Heart left ventricle (tissue), 16 donors: Measurements from ENCODE around the gene CTNNA1. TPM values are rescaled to one million over a fixed set of nuclear protein-coding genes. Genes with fewer than 3 reads are reported as not detected.
A peak's percentile ranks its signal among the peaks of the same experiment; 100 is the strongest.

Experiments
- ATAC-seq, 4 donors: fragments of 200-7000 bp; cut with Tn5 transposase; one replicate each; pipeline ENCODE4 v1.9.1; 2020 to 2022; ENCODE audit warnings: moderate library complexity in 4 of 4, mild to moderate bottlenecking in 3 of 4, moderate number of reproducible peaks in 1 of 4
- DNase-seq, 5 donors: peaks; one replicate each; pipeline ENCODE4 v3.0.0-alpha.2; 2020
- H3K27ac ChIP-seq, 12 donors: fragments of 200-600 bp; sonication (generic) in 4 of 12; one replicate each; pipeline versions ENCODE4 v1.5.0 to v1.8.0; 2016 to 2022; ENCODE audit warnings: mild to moderate bottlenecking in 2 of 12
- H3K27me3 ChIP-seq, 9 donors: fragments of 200-600 bp; sonication (generic) in 2 of 9; one replicate each; pipeline versions ENCODE4 v1.5.1 to v1.8.0; 2016 to 2022; ENCODE audit warnings: mild to moderate bottlenecking in 3 of 9
- H3K36me3 ChIP-seq, 9 donors: fragments of 200-600 bp; sonication (generic) in 2 of 9; one replicate each; pipeline versions ENCODE4 v1.5.0 to v1.8.0; 2018 to 2022; ENCODE audit warnings: mild to moderate bottlenecking in 2 of 9
- H3K4me1 ChIP-seq, 12 donors: fragments of 200-600 bp; sonication (generic) in 4 of 12; one replicate each; pipeline versions ENCODE4 v1.5.0 to v1.8.0; 2016 to 2022; ENCODE audit warnings: mild to moderate bottlenecking in 3 of 12
- H3K4me3 ChIP-seq, 12 donors: fragments of 200-600 bp; sonication (generic) in 4 of 12; one replicate each; pipeline versions ENCODE4 v1.5.0 to v1.8.0; 2017 to 2022; ENCODE audit warnings: mild to moderate bottlenecking in 9 of 12, moderate library complexity in 4 of 12
- H3K9me3 ChIP-seq, 12 donors: fragments of 200-600 bp; sonication (generic) in 4 of 12; one replicate each; pipeline versions ENCODE4 v1.5.0 to v1.8.0; 2016 to 2022; ENCODE audit warnings: mild to moderate bottlenecking in 1 of 12
- POLR2A ChIP-seq, 2 donors: fragments of 450-650 bp; IDR thresholded peaks; one replicate each; pipeline ENCODE4 v1.6.1; 2017; ENCODE audit warnings: antibody characterized with exemption in 2 of 2, mild to moderate bottlenecking in 2 of 2, moderate library complexity in 2 of 2
- WGBS, 4 donors: extraction: QIAGEN DNeasy Blood & Tissue Kit in 2 of 4; methylation state at CpG; one replicate each; pipeline versions ENCODE4 v1.1.5 to v1.1.7; 2013 to 2018; 5-methylcytosine and 5-hydroxymethylcytosine counted together
- intact Hi-C, 10 donors: fragments of 100-400 bp; cut with DNase I; formaldehyde crosslinking; loops; one replicate each; pipeline versions ENCODE4 v1.11.1 to v1.14.2; 2022
- polyA plus RNA-seq, 2 donors: library from polyadenylated mRNA; stranded (reverse); fragments of 200-250 nt; gene quantifications; one replicate each; pipeline ENCODE4 v1.2.3, GENCODE V29; 2013
- total RNA-seq, 9 donors: library from RNA; depleted of rRNA in 2 of 9; stranded (reverse); fragments of >200 nt in 2 of 9; fragmentation: NEBNext Ultra II Directional in 3 of 9; extraction: Animal tissue kit (Norgen Biotek cat#: 25700) in 3 of 9; gene quantifications; one replicate each; pipeline versions ENCODE4 v1.1.0 to v1.2.4, GENCODE V29; 2016 to 2023
- TF ChIP-seq, protein P1 (sequence below), 12 donors: fragments of 200-600 bp; sonication (generic) in 4 of 12; IDR thresholded peaks; one replicate each; pipeline versions ENCODE4 v1.5.0 to v1.8.0; 2018 to 2022; ENCODE audit warnings: antibody characterized with exemption in 12 of 12, mild to moderate bottlenecking in 5 of 12
- donor health status: ischemic (EF 13 %, LVEDD 7.1; RV severe dilation, severe dysfunction).
- donor health status: healthy with polysubstance abuse.
- donor health status: DM: no; HTN: yes; CAD: no.
- donor health status: DM: no; HTN: no; CAD: no.
- donor health status: ischemic (EF 25% LVEDD 6.9; RV normal size, moderate dysfunction).
- donor health status: ischemic (EF 25% LVEDD 5.7; RV mildly dilated, moderate dysfunction).
- donor health status: healthy.
- donor health status: DM: yes; HTN: yes; CAD: no.
- donor health status: ischemic (EF 35%, LVEDD 5.7; RV mildly dilated, moderate dysfunction).
- donor health status: nonischemic (EF 11% LVEDD 7.7; RV severe dilation, severe dysfunction).
- donor health status: DM: yes; HTN: yes; CAD: no.
- donor health status: PGD.
- donor health status: ischemic (EF 29% LVEDD 5.4; RV normal size, mild dysfunction).
- donor health status: nonischemic (EF 23%, LVEDD 6.1; RV moderate dilation, normal function).

The CTNNA1 gene
- total and polyA plus RNA-seq, 11 donors = 140 to 460 (median 399) TPM

DNA sequence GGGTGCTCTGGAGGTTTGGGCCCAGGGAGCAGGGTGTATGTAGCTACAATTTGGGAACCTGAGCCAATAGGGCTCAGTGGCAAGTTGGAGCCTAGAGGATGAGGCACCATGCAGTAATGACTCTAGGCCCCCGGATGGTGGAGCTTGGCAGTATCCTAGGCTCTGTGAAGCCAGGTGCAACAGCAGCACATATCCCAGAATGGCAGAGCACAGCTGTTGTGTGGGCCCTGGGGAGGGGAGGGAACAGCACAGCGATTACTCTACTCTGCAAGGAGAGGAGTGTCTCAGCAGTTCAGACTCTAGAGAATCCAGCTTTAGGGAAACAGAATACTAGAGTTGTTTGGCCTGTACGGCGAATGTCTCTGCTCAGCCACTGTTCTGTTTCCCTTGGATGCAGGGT lies 65.9 kb downstream of the CTNNA1 start:
- Histone ChIP-seq H3K27me3 (no peaks in the 10 kb centered on the region), H3K9me3 (peaks cover 0 to 8% (median 0%) of the 10 kb centered on the region in 12 donors), H3K4me1 (peaks cover 4 to 63% (median 33%) of the 10 kb centered on the region in 12 donors), H3K36me3 (peaks cover 0 to 32% (median 15%) of the 10 kb centered on the region in 9 donors), H3K27ac (no peak overlapping the region), H3K4me3 (no peak overlapping the region)
- intact Hi-C loops = loop anchor here in 1 of 10 donors (10.0 kb wide), 1 partner anchor 174 kb away; no protein-coding TSS in a partner anchor
- no peak for DNase-seq
- ATAC-seq = peak in 3 of 4 donors; percentile 12 to 55 (median 31)
- 75 to 84% (median 83%) methylated on average over 4 of the region's 4 CpGs for WGBS, 4 donors
- no peak for TF ChIP-seq POLR2A (IDR thresholded peaks at IDR 0.05)
- TF ChIP-seq, protein P1, sequence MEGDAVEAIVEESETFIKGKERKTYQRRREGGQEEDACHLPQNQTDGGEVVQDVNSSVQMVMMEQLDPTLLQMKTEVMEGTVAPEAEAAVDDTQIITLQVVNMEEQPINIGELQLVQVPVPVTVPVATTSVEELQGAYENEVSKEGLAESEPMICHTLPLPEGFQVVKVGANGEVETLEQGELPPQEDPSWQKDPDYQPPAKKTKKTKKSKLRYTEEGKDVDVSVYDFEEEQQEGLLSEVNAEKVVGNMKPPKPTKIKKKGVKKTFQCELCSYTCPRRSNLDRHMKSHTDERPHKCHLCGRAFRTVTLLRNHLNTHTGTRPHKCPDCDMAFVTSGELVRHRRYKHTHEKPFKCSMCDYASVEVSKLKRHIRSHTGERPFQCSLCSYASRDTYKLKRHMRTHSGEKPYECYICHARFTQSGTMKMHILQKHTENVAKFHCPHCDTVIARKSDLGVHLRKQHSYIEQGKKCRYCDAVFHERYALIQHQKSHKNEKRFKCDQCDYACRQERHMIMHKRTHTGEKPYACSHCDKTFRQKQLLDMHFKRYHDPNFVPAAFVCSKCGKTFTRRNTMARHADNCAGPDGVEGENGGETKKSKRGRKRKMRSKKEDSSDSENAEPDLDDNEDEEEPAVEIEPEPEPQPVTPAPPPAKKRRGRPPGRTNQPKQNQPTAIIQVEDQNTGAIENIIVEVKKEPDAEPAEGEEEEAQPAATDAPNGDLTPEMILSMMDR (IDR thresholded peaks at IDR 0.05) = no peak

GRCh38 chr5:138820695-138821094 lies 67.5 kb downstream of the CTNNA1 start:
- TF ChIP-seq, protein P1 (IDR thresholded peaks at IDR 0.05) = no peak
- no peak for TF ChIP-seq POLR2A (IDR thresholded peaks at IDR 0.05)
- Histone ChIP-seq H3K4me1 (peaks cover 4 to 76% (median 43%) of the 10 kb centered on the region in 12 donors), H3K36me3 (peaks cover 0 to 32% (median 13%) of the 10 kb centered on the region in 9 donors), H3K9me3 (peaks cover 0 to 8% (median 0%) of the 10 kb centered on the region in 12 donors), H3K27me3 (no peaks in the 10 kb centered on the region), H3K27ac (no peak overlapping the region), H3K4me3 (no peak overlapping the region)
- intact Hi-C loops = loop anchor here in 4 of 10 donors (10.0 kb wide), 2 partner anchors 104 to 444 kb away; no protein-coding TSS in a partner anchor
- ATAC-seq (no peak), DNase-seq (no peak)
- WGBS, 4 donors = 80 to 91% (median 88%) methylated on average over 3 of the region's 3 CpGs

DNA sequence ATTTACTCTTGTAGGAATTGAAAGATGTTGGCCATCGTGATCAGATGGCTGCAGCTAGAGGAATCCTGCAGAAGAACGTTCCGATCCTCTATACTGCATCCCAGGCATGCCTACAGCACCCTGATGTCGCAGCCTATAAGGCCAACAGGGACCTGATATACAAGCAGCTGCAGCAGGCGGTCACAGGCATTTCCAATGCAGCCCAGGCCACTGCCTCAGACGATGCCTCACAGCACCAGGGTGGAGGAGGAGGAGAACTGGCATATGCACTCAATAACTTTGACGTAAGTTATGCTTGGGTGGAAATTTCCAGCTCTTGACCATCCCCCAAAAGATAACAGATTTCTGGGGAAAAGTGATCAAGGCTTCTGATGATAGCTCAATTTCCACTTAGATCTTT lies 71.3 kb downstream of the CTNNA1 start:
- DNase-seq (peak in 1 of 5 donors; percentile 56), ATAC-seq (peak in 3 of 4 donors; percentile 57 to 66 (median 61))
- Histone ChIP-seq H3K27me3 (no peaks in the 10 kb centered on the region), H3K9me3 (no peaks in the 10 kb centered on the region), H3K4me3 (no peak overlapping the region), H3K27ac (peak overlapping the region in 4 of 12 donors; percentile 18 to 45 (median 34)), H3K4me1 (peaks cover 4 to 59% (median 30%) of the 10 kb centered on the region in 12 donors), H3K36me3 (peaks cover 0 to 62% (median 41%) of the 10 kb centered on the region in 9 donors)
- TF ChIP-seq, protein P1 (IDR thresholded peaks at IDR 0.05) = no peak
- TF ChIP-seq POLR2A (IDR thresholded peaks at IDR 0.05) = no peak
- 58 to 67% (median 61%) methylated on average over 7 of the region's 7 CpGs for WGBS, 4 donors
- intact Hi-C loops = loop anchor here in 4 of 10 donors (10.0 kb wide), 2 partner anchors 100 to 440 kb away; no protein-coding TSS in a partner anchor

- intact Hi-C loops = loop anchor here in 5 of 10 donors (5.0 to 10.0 kb wide), 4 partner anchors 92 to 440 kb away; no protein-coding TSS in a partner anchor
- TF ChIP-seq, protein P1 (IDR thresholded peaks at IDR 0.05) = peak; percentile 45 to 73 (median 68)
- no peak for TF ChIP-seq POLR2A (IDR thresholded peaks at IDR 0.05)
- no peaks in the 10 kb centered on the region for H3K9me3 ChIP-seq
- peak in 2 of 4 donors; percentile 61 to 67 for ATAC-seq
- H3K4me3 ChIP-seq = no peak overlapping the region
- WGBS, 4 donors = 47 to 59% (median 50%) methylated on average over 5 of the region's 5 CpGs
- H3K27ac ChIP-seq = peak overlapping the region in 4 of 12 donors; percentile 18 to 45 (median 34)
- H3K27me3 ChIP-seq = no peaks in the 10 kb centered on the region
- H3K36me3 ChIP-seq = peaks cover 0 to 60% (median 42%) of the 10 kb centered on the region in 9 donors
- DNase-seq = no peak
- H3K4me1 ChIP-seq = peaks cover 4 to 54% (median 30%) of the 10 kb centered on the region in 12 donors
Observed at GRCh38 chr5:138824924-138825863, 72.0 kb downstream of the CTNNA1 start.
